LoVo (cell line): ENCODE data around the gene C2CD4B.

ENCODE experiments used
- DNase-seq: peaks from one replicate; pipeline ENCODE4 v3.0.0-alpha.2; 2016; ENCODE audit warnings: low spot score

C2CD4B gene

GRCh38 chr15:62165104-62165792 is at the start of gene C2CD4B:
Gene C2CD4B, minus strand, starts transcription at chr15:62165285. Its CDS starts 301 bp downstream, at chr15:62164984.
- DNase-seq, result no peak

- no peak for DNase-seq
Observed at GRCh38 chr15:62212741-62213140, 47.7 kb upstream of the C2CD4B start.

- DNase-seq, result no peak
Observed at GRCh38 chr15:62211348-62211747, 46.3 kb upstream of the C2CD4B start.

GRCh38 chr15:62209821-62210220 is 44.7 kb upstream of the C2CD4B start:
- no peak for DNase-seq

- DNase-seq, result peak; percentile 8
Observed at GRCh38 chr15:62209322-62209721, 44.2 kb upstream of the C2CD4B start.

- DNase-seq, result no peak
Observed at GRCh38 chr15:62208884-62209283, 43.8 kb upstream of the C2CD4B start.

GRCh38 chr15:62208367-62208766 is 43.3 kb upstream of the C2CD4B start:
- DNase-seq, result no peak

GRCh38 chr15:62190675-62191074 is 25.6 kb upstream of the C2CD4B start:
- no peak for DNase-seq

- DNase-seq, result no peak
Observed at GRCh38 chr15:62190274-62190673, 25.2 kb upstream of the C2CD4B start.

GRCh38 chr15:62188744-62189143 is 23.7 kb upstream of the C2CD4B start:
- DNase-seq, result no peak

GRCh38 chr15:62187910-62188309 is 22.8 kb upstream of the C2CD4B start:
- no peak for DNase-seq

GRCh38 chr15:62187425-62187824 is 22.3 kb upstream of the C2CD4B start:
- no peak for DNase-seq

GRCh38 chr15:62186578-62186977 is 21.5 kb upstream of the C2CD4B start:
- no peak for DNase-seq

GRCh38 chr15:62183130-62183529 is 18.0 kb upstream of the C2CD4B start:
- DNase-seq, result no peak

GRCh38 chr15:62173215-62173614 is 8.1 kb upstream of the C2CD4B start:
- no peak for DNase-seq

- DNase-seq, result no peak
Observed at GRCh38 chr15:62171882-62172281, 6.8 kb upstream of the C2CD4B start.

- DNase-seq, result no peak
Observed at GRCh38 chr15:62165793-62166375, 799 bp upstream of the C2CD4B start.

- no peak for DNase-seq
Observed at GRCh38 chr15:62164396-62165103, 535 bp downstream of the C2CD4B start.

GRCh38 chr15:62164014-62164395 is 1.1 kb downstream of the C2CD4B start:
- no peak for DNase-seq

GRCh38 chr15:62163397-62164013 is 1.6 kb downstream of the C2CD4B start:
- no peak for DNase-seq

- no peak for DNase-seq
Observed at GRCh38 chr15:62153228-62153627, 11.9 kb downstream of the C2CD4B start.

GRCh38 chr15:62150445-62150844 is 14.6 kb downstream of the C2CD4B start:
- no peak for DNase-seq

GRCh38 chr15:62149729-62150128 is 15.4 kb downstream of the C2CD4B start:
- no peak for DNase-seq
